GM18520 (cell line): ENCODE measurements around the gene OR51A7.
"Not testable (repeated sequence)": the region's sequence is repeated elsewhere in the genome, so short reads cannot be mapped to it uniquely, and the experiment has no call there.

Source experiments
- ATAC-seq: cut with Tn5 transposase; IDR thresholded peaks from one replicate; pipeline ENCODE4 v1.9.1; 2021; ENCODE audit not compliant: unreplicated experiment

Gene OR51A7

GRCh38 chr11:4955613-4956012, 52.0 kb downstream of the OR51A7 start, which contains the start of gene OR51A2:
OR51A2 (minus strand) TSS chr11:4955713; CDS start chr11:4955713, 0 bp downstream.
- ATAC-seq = not testable (repeated sequence)

DNA sequence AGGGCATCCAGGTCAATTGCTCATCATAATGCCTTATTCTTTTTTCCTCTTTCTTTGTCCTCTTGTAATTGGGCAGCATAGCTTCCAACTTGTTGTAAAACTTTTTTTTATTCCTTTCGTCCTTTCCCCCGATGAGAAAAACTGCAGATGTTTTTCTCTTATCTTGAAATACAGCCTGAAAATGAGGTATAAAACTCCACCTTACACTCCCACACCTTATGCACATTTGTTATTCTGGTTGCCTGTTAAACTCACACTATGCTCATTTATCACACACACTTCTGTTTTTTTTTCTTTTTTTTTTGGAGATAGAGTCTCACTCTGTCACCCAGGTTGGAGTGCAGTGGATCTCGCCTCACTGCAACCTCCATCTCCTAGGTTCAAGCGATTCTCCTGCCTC, 53.8 kb downstream of the OR51A7 start:
- no peak for ATAC-seq
